Keratinocyte (primary cell): ENCODE results near the gene IGF1R. TPM values are rescaled to one million over a fixed set of nuclear protein-coding genes. Genes with fewer than 3 reads are reported as not detected.

Source experiments
- DNase-seq: peaks from one replicate; pipeline ENCODE4 v3.0.0-alpha.2; 2011; ENCODE audit warnings: low read depth, missing footprints, low spot score
- FAIRE-seq: peaks from 2 replicates; lab custom pipeline; 2011; peaks lifted over from hg19 to GRCh38; lab: Jason Lieb, UNC
- H2AFZ ChIP-seq: 2 replicates; pipeline ENCODE4 v1.6.0; 2012; ENCODE audit warnings: low read length, control low read depth, inconsistent platforms; ENCODE audit not compliant: control insufficient read depth
- H3K27ac ChIP-seq: 2 replicates; pipeline ENCODE4 v1.5.1; 2011; ENCODE audit warnings: low read length; ENCODE audit not compliant: control insufficient read depth, insufficient read depth
- H3K27me3 ChIP-seq: 3 replicates; pipeline ENCODE4 v1.6.0; 2011; ENCODE audit warnings: low read length; ENCODE audit not compliant: control insufficient read depth, insufficient read depth; ENCODE audit errors: extremely low read depth
- H3K36me3 ChIP-seq, 2 experiments: 2 replicates in 1 of 2; 3 replicates in 1 of 2; pipeline ENCODE4 v1.5.1; 2011; ENCODE audit warnings: low read length in 2 of 2, mild to moderate bottlenecking in 1 of 2; ENCODE audit not compliant: control insufficient read depth in 2 of 2, insufficient read depth in 2 of 2; ENCODE audit errors: extremely low read depth in 1 of 2
- H3K4me1 ChIP-seq: 3 replicates; pipeline ENCODE4 v1.5.1; 2011; ENCODE audit warnings: low read length; ENCODE audit not compliant: control insufficient read depth, insufficient read depth; ENCODE audit errors: extremely low read depth
- H3K4me2 ChIP-seq: 3 replicates; pipeline ENCODE4 v1.6.0; 2011; ENCODE audit warnings: low read depth, low read length; ENCODE audit not compliant: control insufficient read depth, insufficient read depth; ENCODE audit errors: extremely low read depth
- H3K4me3 ChIP-seq, 3 experiments: fragments of 200-600 bp in 1 of 3; sonication (generic) in 1 of 3; 2 replicates in 2 of 3; 3 replicates in 1 of 3; pipeline ENCODE4 v1.5.1; 2011 to 2016; ENCODE audit warnings: low read length in 3 of 3, mild to moderate bottlenecking in 3 of 3, control low read depth in 2 of 3, inconsistent platforms in 1 of 3, low read depth in 1 of 3, mixed read lengths in 1 of 3, mixed run types in 1 of 3, moderate library complexity in 1 of 3; ENCODE audit not compliant: control insufficient read depth in 2 of 3, insufficient read depth in 2 of 3; ENCODE audit errors: extremely low read depth in 1 of 3
- H3K79me2 ChIP-seq: 2 replicates; pipeline ENCODE4 v1.6.0; 2012; ENCODE audit warnings: low read length; ENCODE audit not compliant: control insufficient read depth, insufficient read depth
- H3K9ac ChIP-seq: 3 replicates; pipeline ENCODE4 v1.6.0; 2011; ENCODE audit warnings: low read length; ENCODE audit not compliant: control insufficient read depth, insufficient read depth; ENCODE audit errors: extremely low read depth
- H3K9me1 ChIP-seq: 3 replicates; pipeline ENCODE4 v1.6.0; 2011; ENCODE audit warnings: low read length; ENCODE audit not compliant: control insufficient read depth, insufficient read depth; ENCODE audit errors: extremely low read depth
- H3K9me3 ChIP-seq: 2 replicates; pipeline ENCODE4 v1.5.1; 2012; ENCODE audit warnings: low read depth, low read length; ENCODE audit not compliant: control insufficient read depth
- H4K20me1 ChIP-seq: 3 replicates; pipeline ENCODE4 v1.6.0; 2011; ENCODE audit warnings: low read length; ENCODE audit not compliant: control insufficient read depth, insufficient read depth; ENCODE audit errors: extremely low read depth
- CTCF ChIP-seq, 3 experiments: IDR thresholded peaks in 1 of 3; conservative IDR thresholded peaks in 1 of 3; optimal IDR thresholded peaks in 1 of 3; 2 replicates in 2 of 3; 3 replicates in 1 of 3; pipeline versions ENCODE3 to v1.5.1; 2011; ENCODE audit warnings: low read length in 3 of 3, mild to moderate bottlenecking in 3 of 3, moderate library complexity in 2 of 3, control low read depth in 1 of 3, inconsistent platforms in 1 of 3; ENCODE audit not compliant: insufficient read depth in 2 of 3; ENCODE audit errors: extremely low read depth in 1 of 3
- EZH2 ChIP-seq: IDR thresholded peaks from one replicate; pipeline ENCODE4 v1.6.1; 2012; ENCODE audit warnings: inconsistent platforms, mild to moderate bottlenecking, low read length, moderate library complexity
- dilution Hi-C: fragments of 300-500 bp; cut with MboI; formaldehyde crosslinking; loops from one replicate; pipeline ENCODE4 v1.7.0; 2020; ENCODE audit warnings: low sequenced_read_pairs; ENCODE audit not compliant: extremely low pct_ligation_motif_present
- polyA plus RNA-seq, 5 experiments: library from polyadenylated mRNA; depleted of rRNA in 3 of 5; stranded (reverse) in 3 of 5; stranded (forward) in 1 of 5; unstranded in 1 of 5; fragments of >200 nt; gene quantifications; 1 replicate in 1 of 5; 2 replicates in 3 of 5; 3 replicates in 1 of 5; pipeline versions ENCODE4 v1.2.1 to v1.2.3, GENCODE V29; 2011 to 2012; ENCODE audit warnings: missing spikeins in 2 of 5, low read depth in 1 of 5, low replicate concordance in 1 of 5

Gene IGF1R
- polyA plus RNA-seq, 1 donor (not counting 4 experiments of a cell fraction or from before 2014, with no cell fraction given): 14.5 TPM

GRCh38 chr15:98943051-98943508 lies 294.7 kb downstream of the IGF1R start:
- Histone ChIP-seq H3K9me3 (no peaks in the 10 kb centered on the region), H3K9ac (no peak overlapping the region), H4K20me1 (no peaks in the 10 kb centered on the region), H3K79me2 (no peaks in the 10 kb centered on the region), H3K4me2 (no peak overlapping the region), H3K4me1 (no peaks in the 10 kb centered on the region), H3K4me3 (no peak overlapping the region), H3K27ac (no peak overlapping the region), H3K27me3 (no peaks in the 10 kb centered on the region), H3K9me1 (no peaks in the 10 kb centered on the region), H3K36me3 (peaks cover 31 to 39% of the 10 kb centered on the region in 2 experiments), H2AFZ (no peak overlapping the region)
- DNase-seq (no peak), FAIRE-seq (no peak)
- TF ChIP-seq EZH2 (no peak), CTCF (optimal IDR thresholded peaks at IDR 0.05 in 1 of 3, IDR thresholded peaks at IDR 0.05 in 1 of 3, conservative IDR thresholded peaks at IDR 0.05 in 1 of 3; ENCODE audit: extremely low read depth in 1 of 3, insufficient read depth in 2 of 3, low read length in 3 of 3) (no peak)
- dilution Hi-C loops: no loop called here

GRCh38 chr15:98943601-98944151 lies 295.3 kb downstream of the IGF1R start:
- TF ChIP-seq EZH2: no peak
- no peak for TF ChIP-seq CTCF (optimal IDR thresholded peaks at IDR 0.05 in 1 of 3, IDR thresholded peaks at IDR 0.05 in 1 of 3, conservative IDR thresholded peaks at IDR 0.05 in 1 of 3; ENCODE audit: extremely low read depth in 1 of 3, insufficient read depth in 2 of 3, low read length in 3 of 3)
- no peak for FAIRE-seq
- Histone ChIP-seq H3K4me1 (no peaks in the 10 kb centered on the region), H3K9ac (no peak overlapping the region), H3K27me3 (no peaks in the 10 kb centered on the region), H3K4me2 (no peak overlapping the region), H3K4me3 (no peak overlapping the region), H4K20me1 (no peaks in the 10 kb centered on the region), H3K9me1 (no peaks in the 10 kb centered on the region), H3K79me2 (no peaks in the 10 kb centered on the region), H3K36me3 (peaks cover 32 to 39% of the 10 kb centered on the region in 2 experiments), H3K27ac (no peak overlapping the region), H3K9me3 (no peaks in the 10 kb centered on the region), H2AFZ (no peak overlapping the region)
- no peak for DNase-seq
- dilution Hi-C loops: no loop called here
